Panc1 (cell line): ENCODE results near the gene CARD8.

Experiments used
- CTCF ChIP-seq: fragments of 450-650 bp; IDR thresholded peaks from 2 replicates; pipeline ENCODE4 v1.5.1; 2017; ENCODE audit warnings: mild to moderate bottlenecking
- POLR2AphosphoS5 ChIP-seq: IDR thresholded peaks from 2 replicates; pipeline ENCODE4 v1.6.1; 2012; ENCODE audit warnings: mild to moderate bottlenecking, low read depth, low read length, moderate library complexity
- TCF7L2 ChIP-seq: IDR thresholded peaks from 2 replicates; pipeline ENCODE4 v1.6.1; 2011; ENCODE audit warnings: mild to moderate bottlenecking, low read depth, low read length, inconsistent platforms
- TF ChIP-seq, protein P1 (sequence below), 2 experiments: IDR thresholded peaks; 2 replicates each; pipeline ENCODE4 v1.6.1; 2011 to 2012; ENCODE audit warnings: low read depth in 2 of 2, control low read depth in 1 of 2, low read length in 1 of 2, mild to moderate bottlenecking in 1 of 2, moderate library complexity in 1 of 2; ENCODE audit not compliant: insufficient read depth in 1 of 2

DNA sequence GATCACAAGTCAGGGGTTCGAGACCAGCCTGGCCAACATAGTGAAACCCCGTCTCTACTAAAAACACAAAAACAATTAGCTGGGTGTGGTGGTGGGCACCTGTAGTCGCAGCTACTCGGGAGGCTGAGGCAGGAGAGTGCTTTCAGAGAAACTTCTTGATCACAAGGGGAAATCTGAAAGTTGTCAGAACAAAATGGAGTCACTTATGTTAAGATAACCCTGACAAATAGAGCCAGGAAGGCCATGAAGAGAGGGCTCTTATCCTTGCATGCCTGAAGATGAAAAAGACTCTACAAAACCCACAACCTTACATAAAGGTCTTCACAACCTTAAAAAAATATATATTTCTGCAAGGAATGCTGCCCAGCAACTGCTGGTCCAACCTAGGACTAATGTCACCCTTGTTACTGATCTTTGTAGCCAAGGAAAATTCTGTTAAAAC is 1.2 kb downstream of the CARD8 start:
- TF ChIP-seq CTCF (no peak), TCF7L2 (no peak), POLR2AphosphoS5 (no peak)
- TF ChIP-seq, protein P1, sequence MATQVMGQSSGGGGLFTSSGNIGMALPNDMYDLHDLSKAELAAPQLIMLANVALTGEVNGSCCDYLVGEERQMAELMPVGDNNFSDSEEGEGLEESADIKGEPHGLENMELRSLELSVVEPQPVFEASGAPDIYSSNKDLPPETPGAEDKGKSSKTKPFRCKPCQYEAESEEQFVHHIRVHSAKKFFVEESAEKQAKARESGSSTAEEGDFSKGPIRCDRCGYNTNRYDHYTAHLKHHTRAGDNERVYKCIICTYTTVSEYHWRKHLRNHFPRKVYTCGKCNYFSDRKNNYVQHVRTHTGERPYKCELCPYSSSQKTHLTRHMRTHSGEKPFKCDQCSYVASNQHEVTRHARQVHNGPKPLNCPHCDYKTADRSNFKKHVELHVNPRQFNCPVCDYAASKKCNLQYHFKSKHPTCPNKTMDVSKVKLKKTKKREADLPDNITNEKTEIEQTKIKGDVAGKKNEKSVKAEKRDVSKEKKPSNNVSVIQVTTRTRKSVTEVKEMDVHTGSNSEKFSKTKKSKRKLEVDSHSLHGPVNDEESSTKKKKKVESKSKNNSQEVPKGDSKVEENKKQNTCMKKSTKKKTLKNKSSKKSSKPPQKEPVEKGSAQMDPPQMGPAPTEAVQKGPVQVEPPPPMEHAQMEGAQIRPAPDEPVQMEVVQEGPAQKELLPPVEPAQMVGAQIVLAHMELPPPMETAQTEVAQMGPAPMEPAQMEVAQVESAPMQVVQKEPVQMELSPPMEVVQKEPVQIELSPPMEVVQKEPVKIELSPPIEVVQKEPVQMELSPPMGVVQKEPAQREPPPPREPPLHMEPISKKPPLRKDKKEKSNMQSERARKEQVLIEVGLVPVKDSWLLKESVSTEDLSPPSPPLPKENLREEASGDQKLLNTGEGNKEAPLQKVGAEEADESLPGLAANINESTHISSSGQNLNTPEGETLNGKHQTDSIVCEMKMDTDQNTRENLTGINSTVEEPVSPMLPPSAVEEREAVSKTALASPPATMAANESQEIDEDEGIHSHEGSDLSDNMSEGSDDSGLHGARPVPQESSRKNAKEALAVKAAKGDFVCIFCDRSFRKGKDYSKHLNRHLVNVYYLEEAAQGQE (IDR thresholded peaks at IDR 0.05; ENCODE audit: insufficient read depth in 1 of 2, low read depth in 2 of 2, low read length in 1 of 2) = no peak
